NCI-H2196 (cell line): ENCODE data around the gene ADRA2B.

Source experiments
- DNase-seq: peaks from one replicate; lab custom pipeline; 2025; ENCODE audit not compliant: unreplicated experiment; lab: John Stamatoyannopoulos, UW

Gene ADRA2B

DNA sequence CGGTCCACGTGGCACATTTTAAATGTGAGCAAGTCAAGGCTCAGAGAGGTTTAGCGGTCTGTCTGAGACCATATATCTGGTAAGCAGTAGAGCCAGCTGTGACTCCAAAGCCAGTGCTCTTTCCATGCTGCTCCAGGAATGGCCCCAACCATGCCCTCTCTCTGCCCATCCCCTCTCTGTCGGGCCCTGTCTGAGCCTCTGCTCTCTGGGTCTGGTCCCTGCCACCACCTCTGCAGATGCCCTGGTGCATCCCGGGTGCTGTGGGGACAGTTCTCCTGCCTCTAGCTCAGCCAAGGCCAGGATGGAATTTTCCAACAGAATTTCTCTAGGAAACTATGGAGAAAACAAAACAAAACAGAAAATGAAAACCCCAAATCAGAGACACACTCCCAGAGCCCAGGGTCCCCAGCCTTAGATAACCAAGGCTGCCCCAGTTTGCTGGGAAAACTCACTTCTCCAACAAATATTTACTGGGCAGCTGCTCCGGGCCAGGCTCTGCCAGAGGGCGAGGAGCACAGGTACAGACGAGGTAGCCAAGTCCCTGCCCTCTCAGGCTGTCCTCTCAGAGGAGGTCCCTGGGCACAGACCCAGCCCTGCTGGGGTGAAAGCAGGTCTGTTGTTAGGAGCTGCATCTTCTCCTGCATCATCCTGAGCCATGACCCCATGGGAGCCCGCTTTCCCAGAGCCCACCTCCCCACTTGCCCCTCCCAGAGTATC is 9.2 kb downstream of the ADRA2B start:
- DNase-seq, result no peak

- DNase-seq, result no peak
These were observed 10.2 kb downstream of the ADRA2B start for GRCh38 chr2:96105994-96106715.

DNA sequence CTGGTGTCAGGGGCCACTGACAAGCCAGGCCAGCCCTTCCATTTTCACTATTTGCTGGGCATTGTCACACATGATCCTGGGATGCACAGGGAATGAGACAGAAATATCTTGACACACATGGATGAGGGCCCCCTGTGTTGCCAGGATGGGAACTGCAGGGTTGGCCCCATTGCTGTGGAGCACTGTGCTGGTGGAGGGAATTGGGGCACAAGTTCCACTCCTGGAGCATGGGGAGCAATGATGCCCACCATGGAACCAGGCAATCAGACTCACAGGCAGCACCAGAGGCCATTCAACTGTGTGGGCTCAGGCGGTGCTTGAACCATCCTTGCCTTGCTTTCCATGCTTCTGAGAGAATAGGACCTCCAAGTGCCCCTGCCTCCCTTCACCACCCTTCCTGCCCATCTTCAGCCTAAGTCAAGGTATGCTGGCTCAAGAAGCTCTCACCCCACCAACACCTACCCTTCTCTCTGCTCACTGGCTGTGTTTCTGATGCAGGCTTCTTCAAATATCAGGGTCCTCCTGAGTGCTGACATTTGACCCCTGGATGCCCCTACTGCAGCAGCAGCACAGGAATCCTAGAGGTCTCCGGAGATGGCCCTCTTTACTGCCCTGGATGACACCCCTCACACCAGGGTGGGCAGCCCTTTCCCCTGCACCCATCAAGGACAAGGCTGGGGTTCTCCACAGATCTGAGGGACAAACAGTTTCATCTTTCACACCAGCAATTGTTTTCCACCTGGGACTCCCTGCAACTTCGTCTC is 11.0 kb downstream of the ADRA2B start:
- DNase-seq, result no peak

- DNase-seq, result no peak
These were observed 11.9 kb downstream of the ADRA2B start for GRCh38 chr2:96104487-96104861.

- DNase-seq, result no peak
These were observed 12.4 kb downstream of the ADRA2B start for GRCh38 chr2:96103761-96104486.

DNA sequence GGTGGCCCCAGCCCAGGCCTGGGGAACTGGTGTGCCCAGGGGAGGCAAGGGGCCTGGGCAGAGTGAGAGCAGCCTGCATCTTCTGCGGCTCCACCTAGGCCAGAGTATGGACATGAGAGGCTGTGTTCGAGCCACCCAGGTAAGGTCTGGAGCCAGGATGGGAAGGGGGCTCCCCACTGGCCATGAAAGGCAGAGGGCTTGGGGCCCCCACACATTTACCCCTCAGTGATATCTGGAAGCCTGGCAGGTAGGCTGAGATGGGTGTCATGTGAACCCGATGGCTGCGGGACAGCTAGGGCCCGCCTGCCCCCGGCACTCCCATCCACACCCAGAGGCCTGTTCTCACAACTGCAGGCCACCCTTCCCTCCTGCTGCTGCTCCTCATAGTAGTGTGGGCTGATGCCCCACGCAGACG is 13.2 kb downstream of the ADRA2B start:
- no peak for DNase-seq

- no peak for DNase-seq
These were observed 13.7 kb downstream of the ADRA2B start for GRCh38 chr2:96102596-96103186.

GRCh38 chr2:96100893-96101304 is 15.5 kb downstream of the ADRA2B start:
- DNase-seq, result no peak

- DNase-seq, result no peak
These were observed 16.2 kb downstream of the ADRA2B start for GRCh38 chr2:96099861-96100798.

DNA sequence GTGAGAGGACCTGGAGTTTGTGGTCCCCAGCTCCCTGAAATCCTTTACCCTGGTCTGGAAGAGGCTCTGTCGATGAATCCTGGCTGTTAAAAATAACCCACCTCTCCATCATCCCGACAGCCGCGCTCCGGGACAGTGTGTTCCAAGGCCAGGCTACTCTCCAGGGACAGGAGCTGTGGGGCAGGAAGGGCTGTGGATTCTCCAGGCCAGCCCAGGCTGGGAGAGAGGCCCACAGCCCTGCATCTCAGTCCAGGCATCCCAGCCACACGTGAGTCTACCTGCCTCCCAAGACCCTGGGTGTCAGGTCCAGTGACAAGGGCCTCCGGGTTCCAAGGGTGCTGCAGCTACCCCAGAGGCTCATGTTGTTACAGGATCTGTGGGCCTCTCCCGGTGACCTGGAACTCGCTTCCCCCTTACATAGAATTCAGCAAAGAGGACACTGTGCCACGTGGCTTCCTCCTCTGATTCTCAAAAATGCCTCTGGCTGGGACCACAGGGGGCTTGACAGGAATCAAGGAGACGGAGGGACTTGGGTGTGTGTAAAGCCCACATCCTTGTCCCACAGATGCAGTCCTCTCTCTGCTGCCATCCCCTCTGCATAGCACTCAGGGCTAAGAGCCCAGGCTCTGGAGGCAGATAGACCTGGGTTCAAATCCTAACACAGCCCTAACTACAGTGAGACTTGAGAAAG is 17.3 kb downstream of the ADRA2B start:
- no peak for DNase-seq

- DNase-seq, result no peak
These were observed 18.2 kb downstream of the ADRA2B start for GRCh38 chr2:96097951-96098823.

DNA sequence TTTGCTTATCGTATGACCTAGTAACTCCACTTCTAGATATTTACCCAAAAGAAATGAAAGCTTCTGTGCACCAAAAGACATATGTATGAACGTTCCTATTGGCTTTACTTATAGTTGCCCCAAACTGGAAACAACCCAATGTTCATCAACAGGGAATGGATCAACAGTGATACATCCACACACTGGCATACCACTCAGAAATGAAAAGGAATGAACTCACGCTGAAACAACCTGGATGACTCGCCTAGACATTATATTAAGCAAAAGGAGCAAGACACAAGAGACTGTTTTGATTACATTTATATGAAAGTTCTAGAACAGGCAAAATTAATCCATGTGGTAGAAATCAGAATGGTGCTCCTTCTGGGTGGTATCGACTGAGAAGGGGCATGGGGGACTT is 18.9 kb downstream of the ADRA2B start:
- DNase-seq, result no peak

- peak; percentile 27 for DNase-seq
These were observed 21.2 kb downstream of the ADRA2B start for GRCh38 chr2:96095116-96095636.

DNA sequence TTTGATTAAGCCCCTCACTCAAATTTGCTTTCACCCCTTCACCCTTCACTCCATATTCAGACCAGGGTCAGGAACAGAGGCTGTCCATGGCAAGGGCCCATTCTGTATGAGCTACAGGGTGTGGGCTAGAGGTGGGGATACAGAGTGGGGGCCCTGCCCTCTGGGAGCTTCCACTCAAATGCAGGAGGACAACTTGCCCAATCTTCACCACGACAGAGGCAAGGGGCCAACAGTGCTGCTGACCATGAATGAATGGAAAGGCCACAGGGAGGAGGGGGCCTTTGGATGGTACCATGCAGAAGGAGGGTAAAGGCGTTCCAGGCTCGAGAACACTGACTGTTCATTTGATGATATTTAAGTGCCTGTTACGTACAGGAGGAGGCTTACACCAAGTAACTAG is 22.8 kb downstream of the ADRA2B start:
- no peak for DNase-seq

DNA sequence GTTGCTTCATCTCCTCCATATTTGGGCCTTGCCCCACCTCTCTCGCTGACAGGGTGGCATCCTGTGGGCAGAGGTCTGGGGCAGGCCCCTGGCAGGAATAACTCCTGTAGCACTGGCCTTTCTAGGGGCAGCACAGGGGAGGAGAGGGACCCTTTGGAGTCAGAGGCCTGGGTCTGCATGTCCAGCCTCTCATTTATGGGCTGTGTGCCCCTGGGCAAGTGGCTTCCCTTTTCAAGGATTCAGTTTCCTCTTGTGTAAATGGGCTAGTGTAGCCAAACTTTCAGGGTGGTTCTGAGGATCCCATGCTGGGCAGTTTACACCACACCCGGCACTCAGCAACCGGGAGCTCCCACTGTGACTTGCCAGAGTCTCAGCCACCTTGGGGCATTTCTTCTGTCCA is 23.4 kb downstream of the ADRA2B start:
- no peak for DNase-seq

DNA sequence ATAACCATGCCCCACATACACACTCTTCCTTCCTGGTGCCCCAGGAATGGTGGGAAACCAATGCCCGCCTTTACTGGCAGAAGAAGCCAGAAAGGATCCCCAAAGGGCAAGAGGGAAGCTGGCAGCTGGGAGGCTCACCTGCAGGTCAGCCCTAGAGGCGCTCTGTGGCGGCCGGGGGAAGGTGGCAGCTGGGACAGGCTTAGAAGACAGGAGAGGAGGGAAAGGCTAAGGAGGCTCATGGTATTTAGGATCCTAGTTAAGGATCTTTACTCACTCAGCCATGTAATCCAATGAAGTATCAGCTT is 23.8 kb downstream of the ADRA2B start:
- DNase-seq, result no peak

DNA sequence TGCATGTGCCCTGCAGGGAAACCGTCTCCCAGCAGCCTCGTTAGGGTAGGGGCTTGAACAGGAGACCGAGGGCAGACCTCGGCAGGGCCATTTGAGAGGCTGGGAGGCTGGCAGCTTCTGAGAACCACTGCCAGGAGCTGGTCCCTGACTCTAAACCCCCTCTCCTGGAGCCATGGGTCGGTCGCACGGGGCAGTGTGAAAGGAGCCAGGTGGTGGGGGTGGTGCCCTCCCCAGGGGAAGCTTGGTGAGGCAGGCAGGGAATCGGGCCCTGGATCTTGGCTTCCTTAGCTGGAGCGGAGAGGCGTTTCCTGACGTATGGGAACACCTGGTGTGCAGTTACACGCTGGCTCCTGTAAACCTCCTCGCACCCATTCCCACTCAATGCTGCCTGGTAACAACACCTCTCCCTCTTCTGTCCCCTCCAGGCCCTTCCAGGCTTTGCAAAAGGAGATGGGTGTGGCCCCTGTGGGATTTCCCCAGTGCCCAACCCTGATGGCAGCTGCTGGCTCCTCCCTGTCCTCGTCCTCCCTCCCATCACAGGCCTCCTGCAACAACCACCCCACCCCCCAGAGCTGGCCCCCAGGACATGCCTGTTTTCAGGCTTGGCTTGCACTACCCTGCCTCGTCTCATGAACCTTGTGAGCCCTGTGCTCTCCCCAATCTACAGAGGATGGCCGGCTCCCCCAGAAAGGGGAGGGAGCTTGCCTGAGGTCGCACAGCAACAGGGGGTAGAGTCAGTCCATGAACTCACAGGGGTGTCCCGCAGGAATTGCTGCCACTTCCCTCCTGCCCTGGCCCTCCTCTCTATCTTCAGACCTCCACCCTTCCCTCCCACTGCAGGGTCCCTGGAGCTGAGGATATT is 24.4 kb downstream of the ADRA2B start:
- DNase-seq, result peak; percentile 15
